Measurements from ENCODE around the gene SIGLEC10. TPM values are rescaled to one million over a fixed set of nuclear protein-coding genes. Genes with fewer than 3 reads are reported as not detected.

Gene SIGLEC10
- total and polyA plus RNA-seq, 7 donors, result 0.83 to 14.4 (median 2.5) TPM

DNA sequence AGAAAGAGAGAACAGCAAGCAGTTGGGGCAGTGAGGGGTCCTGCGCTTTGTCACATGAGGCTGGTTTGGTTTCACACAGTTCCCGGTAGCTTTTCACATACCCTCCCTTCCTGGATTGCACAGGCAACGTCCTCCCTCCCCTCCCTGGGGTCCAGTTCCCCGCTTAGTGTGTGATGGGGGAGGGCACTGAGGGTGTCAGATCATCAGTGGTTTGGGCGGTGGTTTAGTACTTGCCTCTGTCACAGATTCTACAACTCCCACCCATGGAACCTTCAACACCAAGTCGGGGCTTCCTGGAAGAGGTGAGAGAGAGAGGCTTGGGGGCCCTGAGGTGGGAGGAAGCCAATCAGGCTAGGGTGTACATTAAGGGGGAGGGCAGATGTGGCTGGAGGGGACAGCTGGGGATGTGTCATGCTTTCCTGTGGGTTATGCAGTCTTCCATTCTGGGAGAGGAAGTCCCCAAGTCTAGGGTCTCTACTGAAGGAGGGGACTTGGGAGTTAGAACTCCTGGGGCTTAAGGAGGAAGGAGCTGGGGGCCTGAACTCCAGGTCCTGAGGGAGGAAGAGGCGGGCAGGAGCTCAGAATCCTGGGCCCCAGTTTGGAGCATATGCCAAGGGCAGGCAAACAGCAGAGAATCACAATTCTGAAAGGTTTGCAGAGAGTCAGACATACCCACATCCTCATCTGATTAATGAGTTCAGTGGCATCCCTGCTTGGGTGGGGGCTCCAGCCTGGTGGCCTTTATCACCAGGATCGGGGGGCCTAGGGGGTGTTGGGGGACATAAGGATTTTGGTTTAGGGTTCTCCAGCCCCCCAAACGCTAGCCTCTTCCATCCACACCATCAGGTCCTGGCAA lies 44.6 kb downstream of the SIGLEC10 start, which contains the start of gene NKG7:
NKG7 (minus strand) TSS at position 6 of the 856 bp plus-strand sequence. CDS start 119 bp downstream, outside the sequence.
- H3K4me3 ChIP-seq, result no peak within 1 kb of the TSS
- H3K4me1 ChIP-seq, result peaks cover 0 to 9% (median 6%) of the 10 kb centered on the region in 4 donors
- H3K9me3 ChIP-seq, result no peaks in the 10 kb centered on the region
- no peaks in the 10 kb centered on the region for H3K36me3 ChIP-seq
- no peaks in the 10 kb centered on the region for H3K27me3 ChIP-seq
- no peak for DNase-seq
- no peak for TF ChIP-seq EP300 (IDR thresholded peaks at IDR 0.05)
- 38 to 53% methylated on average over 9 of the region's 9 CpGs for WGBS, 2 donors
- no peak within 1 kb of the TSS for H3K27ac ChIP-seq
- intact Hi-C loops (cut with DNase I), result no loop called here

DNA sequence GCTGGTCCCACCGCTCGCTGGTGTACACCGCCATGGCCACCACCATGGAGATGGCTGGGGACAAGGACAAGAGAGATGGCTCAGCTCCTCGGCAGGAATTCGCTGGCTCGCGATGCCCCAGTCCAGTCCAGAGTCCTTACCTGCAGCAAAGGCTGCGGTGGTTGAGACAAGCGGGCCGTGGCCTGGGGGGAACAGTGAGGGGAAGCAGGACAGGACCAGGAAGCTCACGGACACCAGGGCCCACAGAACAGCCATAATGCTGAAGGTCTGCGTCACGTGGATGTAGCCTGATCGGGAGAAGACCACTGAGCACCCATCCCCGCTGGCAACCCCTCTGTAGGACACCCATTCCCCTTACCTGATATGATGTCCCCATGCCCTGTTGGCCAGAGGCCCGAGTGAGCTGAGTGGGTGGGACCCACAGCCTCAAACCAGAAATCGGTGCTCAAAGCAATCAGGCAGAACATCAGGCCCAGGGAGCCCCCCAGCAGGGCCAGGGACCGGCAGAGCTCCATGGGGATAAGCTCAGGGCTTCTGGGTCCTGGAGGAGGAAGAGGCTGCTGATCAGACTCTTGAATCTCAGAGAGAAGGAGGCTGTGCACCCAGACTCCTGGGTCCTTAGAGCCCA lies 45.3 kb downstream of the SIGLEC10 start:
- Histone ChIP-seq H3K4me1 (peaks cover 0 to 10% (median 6%) of the 10 kb centered on the region in 4 donors), H3K4me3 (no peak overlapping the region), H3K27me3 (no peaks in the 10 kb centered on the region), H3K9me3 (no peaks in the 10 kb centered on the region), H3K36me3 (no peaks in the 10 kb centered on the region), H3K27ac (no peak overlapping the region)
- intact Hi-C loops (cut with DNase I), result no loop called here
- TF ChIP-seq POLR2AphosphoS5 (IDR thresholded peaks at IDR 0.05) (no peak), EP300 (IDR thresholded peaks at IDR 0.05) (no peak), POLR2A (IDR thresholded peaks at IDR 0.05) (no peak), CTCF (IDR thresholded peaks at IDR 0.05) (no peak)
- WGBS, 2 donors, result 79 to 81% methylated on average over 18 of the region's 18 CpGs
- no peak for DNase-seq

DNA sequence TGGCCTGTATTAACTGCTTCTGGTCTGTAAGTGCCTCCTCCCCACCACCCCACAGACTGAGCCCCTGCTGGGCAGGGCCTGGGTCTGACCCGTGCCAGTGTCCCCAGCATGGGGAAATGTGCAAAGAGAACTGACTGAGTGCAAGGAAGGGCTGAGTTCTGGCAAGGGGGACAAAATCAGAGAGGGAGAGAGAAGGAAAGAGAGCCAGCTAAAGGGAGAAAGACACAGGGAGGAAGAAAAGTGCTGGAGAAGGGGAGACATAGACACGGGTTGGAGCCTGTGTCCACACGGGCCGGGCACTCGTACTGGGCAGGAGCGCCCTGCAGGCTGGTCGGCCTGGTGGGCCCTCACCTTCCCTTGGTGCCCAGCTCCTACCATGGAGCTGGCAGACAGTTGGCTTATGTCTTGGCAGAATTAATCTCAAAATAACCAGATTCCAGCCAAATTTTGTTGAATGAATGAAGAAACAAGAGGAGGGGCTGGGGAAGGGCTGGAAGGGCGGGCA lies 46.2 kb downstream of the SIGLEC10 start:
- no peaks in the 10 kb centered on the region for H3K9me3 ChIP-seq
- peaks cover 0 to 16% (median 6%) of the 10 kb centered on the region in 4 donors for H3K4me1 ChIP-seq
- H3K27ac ChIP-seq, result no peak overlapping the region
- no peak for TF ChIP-seq POLR2AphosphoS5 (IDR thresholded peaks at IDR 0.05)
- TF ChIP-seq CTCF (IDR thresholded peaks at IDR 0.05), result no peak
- TF ChIP-seq POLR2A (IDR thresholded peaks at IDR 0.05), result no peak
- no peaks in the 10 kb centered on the region for H3K36me3 ChIP-seq
- H3K4me3 ChIP-seq, result no peak overlapping the region
- DNase-seq, result no peak
- intact Hi-C loops (cut with DNase I), result no loop called here
- H3K27me3 ChIP-seq, result no peaks in the 10 kb centered on the region
- WGBS, 2 donors, result 78 to 88% methylated on average over 8 of the region's 8 CpGs

DNA sequence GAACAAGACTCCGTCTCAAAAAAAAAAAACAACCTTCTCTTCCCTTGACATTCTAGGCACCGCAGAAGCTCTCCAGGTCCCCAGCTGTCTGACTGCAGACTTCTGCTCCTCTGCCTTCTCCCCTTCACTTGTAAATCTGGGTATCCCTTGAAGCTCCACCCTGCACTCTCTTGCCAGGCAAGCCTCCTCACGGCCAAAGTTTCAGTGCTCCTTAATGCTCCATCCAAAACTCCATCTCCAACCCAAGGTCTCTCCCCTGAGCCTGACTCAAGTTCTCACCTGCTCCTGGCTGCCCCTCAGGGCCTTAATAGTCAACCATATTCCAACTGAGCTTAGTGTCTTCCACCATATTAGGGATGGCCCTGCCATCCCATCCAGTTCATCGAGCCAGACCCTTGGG lies 47.2 kb downstream of the SIGLEC10 start:
- Histone ChIP-seq H3K27me3 (no peaks in the 10 kb centered on the region), H3K36me3 (no peaks in the 10 kb centered on the region), H3K4me3 (no peak overlapping the region), H3K4me1 (peaks cover 0 to 23% (median 12%) of the 10 kb centered on the region in 4 donors), H3K9me3 (no peaks in the 10 kb centered on the region), H3K27ac (no peak overlapping the region)
- intact Hi-C loops (cut with DNase I), result no loop called here
- TF ChIP-seq CTCF (IDR thresholded peaks at IDR 0.05) (no peak), EP300 (IDR thresholded peaks at IDR 0.05) (no peak), POLR2AphosphoS5 (IDR thresholded peaks at IDR 0.05) (no peak), POLR2A (IDR thresholded peaks at IDR 0.05) (no peak)
- WGBS, 2 donors, result 72 to 83% methylated on average over 4 of the region's 4 CpGs
- DNase-seq, result no peak

Measured in sigmoid colon (tissue), 7 donors.